AG09309 (cell line): ENCODE results near the gene SMARCC1.

Experiments
- DNase-seq: peaks from one replicate; pipeline ENCODE4 v3.0.0-alpha.2; 2010; ENCODE audit warnings: low read depth
- H3K4me3 ChIP-seq: 2 replicates; pipeline ENCODE4 v1.5.1; 2011; ENCODE audit warnings: mild to moderate bottlenecking, low read depth, low read length, moderate library complexity; ENCODE audit not compliant: control insufficient read depth
- CTCF ChIP-seq: IDR thresholded peaks from 2 replicates; pipeline ENCODE4 v1.5.1; 2011; ENCODE audit warnings: mild to moderate bottlenecking, low read depth, low read length, inconsistent platforms; ENCODE audit not compliant: insufficient read depth, control insufficient read depth; ENCODE audit errors: missing control alignments

SMARCC1 gene

GRCh38 chr3:47581422-47581821 is 200.3 kb downstream of the SMARCC1 start:
- TF ChIP-seq CTCF: no peak
- no peak overlapping the region for H3K4me3 ChIP-seq
- DNase-seq: no peak

- DNase-seq: no peak
- TF ChIP-seq CTCF: no peak
- H3K4me3 ChIP-seq: no peak overlapping the region
These were observed 201.2 kb downstream of the SMARCC1 start for GRCh38 chr3:47580481-47580880.

DNA sequence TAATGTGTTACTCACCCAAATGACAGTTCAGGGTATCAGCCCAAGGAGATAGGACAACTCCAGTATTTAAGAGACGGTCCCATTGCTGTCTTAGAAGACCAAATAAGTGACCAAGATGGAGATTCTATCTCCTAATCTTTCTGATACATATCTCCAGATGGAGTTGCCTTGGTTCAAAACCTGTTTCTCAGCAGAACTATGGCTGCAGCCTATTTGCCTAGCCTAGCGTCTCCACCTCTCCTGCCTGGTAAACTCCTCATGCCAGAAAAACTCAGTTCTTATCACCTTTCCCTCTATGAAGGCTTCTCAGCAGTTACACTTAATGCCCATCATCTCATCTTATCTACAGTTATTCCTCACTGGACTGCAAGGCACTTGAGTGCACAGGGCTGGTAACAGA is 201.8 kb downstream of the SMARCC1 start:
- no peak overlapping the region for H3K4me3 ChIP-seq
- DNase-seq: no peak
- TF ChIP-seq CTCF: no peak

- DNase-seq: no peak
- H3K4me3 ChIP-seq: peak within 1 kb of the TSS; percentile 39
- no peak for TF ChIP-seq CTCF
These were observed 202.7 kb downstream of the SMARCC1 start, which contains the start of gene CSPG5 for GRCh38 chr3:47578691-47579632. CSPG5 (minus strand) TSS chr3:47578865; CDS start chr3:47578693, 172 bp downstream.

DNA sequence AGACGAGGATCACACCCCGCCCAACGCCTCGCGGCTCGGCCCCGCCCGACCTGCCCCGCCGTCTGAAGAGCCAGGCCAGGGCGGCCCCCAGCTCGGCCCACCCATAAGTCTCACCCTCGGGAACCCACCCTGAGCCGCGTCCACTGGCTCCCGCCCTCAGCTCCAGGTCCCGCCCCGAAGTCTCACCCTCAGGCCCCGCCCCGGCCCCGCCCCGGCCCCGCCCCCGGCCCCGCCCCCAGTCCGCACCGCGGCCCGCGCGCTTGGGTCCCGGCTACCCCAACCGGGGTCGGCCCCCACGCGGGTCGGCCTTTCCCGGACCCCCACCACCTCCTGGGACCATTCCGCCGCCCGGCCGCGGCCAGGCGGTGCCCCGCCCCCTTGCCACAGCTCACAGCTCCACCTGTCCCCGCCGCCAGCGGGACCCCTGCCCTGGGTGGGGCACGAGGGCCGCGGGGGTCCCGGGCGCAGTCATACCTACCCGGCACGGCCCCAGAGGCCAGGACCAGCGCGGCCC is 203.5 kb downstream of the SMARCC1 start:
- DNase-seq: no peak
- H3K4me3 ChIP-seq: peak overlapping the region; percentile 39
- no peak for TF ChIP-seq CTCF

DNA sequence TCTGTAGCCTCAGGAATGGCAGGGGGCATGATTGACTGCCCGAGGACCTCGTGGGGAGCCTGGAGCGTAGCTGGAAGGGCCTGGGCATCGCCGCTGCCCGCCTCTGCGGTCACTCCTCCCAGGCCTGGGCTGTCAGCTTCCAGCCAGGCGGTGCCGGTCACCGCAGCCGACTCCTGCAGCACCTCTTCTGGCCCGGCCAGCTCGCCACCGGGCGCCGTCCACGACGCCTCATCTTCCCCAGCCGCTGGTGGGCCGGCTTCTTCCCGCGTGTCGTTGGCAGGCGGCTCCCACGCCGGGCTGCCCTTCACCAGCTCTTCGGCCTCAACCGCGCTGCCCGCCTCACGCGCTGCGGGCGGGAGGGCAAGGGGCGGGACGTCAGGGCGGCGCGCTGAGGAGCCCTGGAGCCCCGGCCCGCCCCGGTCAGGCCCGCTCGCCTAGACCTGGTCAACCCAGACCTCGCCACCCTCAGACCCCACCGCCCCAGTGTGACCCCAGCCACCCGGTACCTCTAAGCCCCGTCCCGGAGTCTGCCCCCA is 204.0 kb downstream of the SMARCC1 start:
- no peak for TF ChIP-seq CTCF
- peak overlapping the region; percentile 39 for H3K4me3 ChIP-seq
- DNase-seq: no peak
